ENCODE measurements around the gene CD33.

CD33 gene

GRCh38 chr19:51272183-51272810, 47.4 kb downstream of the CD33 start:
- no peaks in the 10 kb centered on the region for H3K79me2 ChIP-seq (ENCODE audit: low read length)
- H3K36me3 ChIP-seq (replicated peaks; ENCODE audit: insufficient read depth, low read length), result no peaks in the 10 kb centered on the region
- H4K20me1 ChIP-seq (ENCODE audit: insufficient read depth, low read length), result no peaks in the 10 kb centered on the region
- DNase-seq, result no peak
- H3K9me2 ChIP-seq (replicated peaks; ENCODE audit: insufficient read depth, low read length), result no peaks in the 10 kb centered on the region
- H3K4me1 ChIP-seq (ENCODE audit: low read length), result no peaks in the 10 kb centered on the region
- no peaks in the 10 kb centered on the region for H3K27me3 ChIP-seq (replicated peaks; ENCODE audit: insufficient read depth, low read length)
- H3K9me3 ChIP-seq (replicated peaks; ENCODE audit: insufficient read depth, low read length), result no peaks in the 10 kb centered on the region
- no peak for TF ChIP-seq EZH2 (optimal IDR thresholded peaks at IDR 0.05; ENCODE audit: low read depth, low read length)
- TF ChIP-seq EZH2phosphoT487 (IDR thresholded peaks at IDR 0.05; ENCODE audit: low read length), result no peak
- TF ChIP-seq CTCF (IDR thresholded peaks at IDR 0.05; ENCODE audit: low read length), result no peak
- no peak overlapping the region for H3K9ac ChIP-seq (ENCODE audit: low read length)
- no peak overlapping the region for H2AFZ ChIP-seq (ENCODE audit: low read length)
- H3K4me2 ChIP-seq (ENCODE audit: low read depth, low read length), result no peak overlapping the region
- H3K4me3 ChIP-seq (ENCODE audit: low read length), result no peak overlapping the region
- H3F3A ChIP-seq (ENCODE audit: insufficient read depth, low read length), result no peaks in the 10 kb centered on the region
- no peak overlapping the region for H3K27ac ChIP-seq (ENCODE audit: low read length)

- no peaks in the 10 kb centered on the region for H3K36me3 ChIP-seq (replicated peaks; ENCODE audit: insufficient read depth, low read length)
Measured at GRCh38 chr19:51274049-51274770, 49.3 kb downstream of the CD33 start.

GRCh38 chr19:51277112-51277511, 52.2 kb downstream of the CD33 start:
- no peak overlapping the region for H3K4me2 ChIP-seq (ENCODE audit: low read depth, low read length)
- H3K9me3 ChIP-seq (replicated peaks; ENCODE audit: insufficient read depth, low read length), result no peaks in the 10 kb centered on the region
- no peaks in the 10 kb centered on the region for H3F3A ChIP-seq (ENCODE audit: insufficient read depth, low read length)
- no peak for DNase-seq
- H3K4me1 ChIP-seq (ENCODE audit: low read length), result no peaks in the 10 kb centered on the region
- H2AFZ ChIP-seq (ENCODE audit: low read length), result no peak overlapping the region
- no peak overlapping the region for H3K27ac ChIP-seq (ENCODE audit: low read length)
- no peak for TF ChIP-seq EZH2 (optimal IDR thresholded peaks at IDR 0.05; ENCODE audit: low read depth, low read length)
- TF ChIP-seq EZH2phosphoT487 (IDR thresholded peaks at IDR 0.05; ENCODE audit: low read length), result no peak
- TF ChIP-seq CTCF (IDR thresholded peaks at IDR 0.05; ENCODE audit: low read length), result no peak
- no peaks in the 10 kb centered on the region for H3K36me3 ChIP-seq (replicated peaks; ENCODE audit: insufficient read depth, low read length)
- no peak overlapping the region for H3K9ac ChIP-seq (ENCODE audit: low read length)
- H3K4me3 ChIP-seq (ENCODE audit: low read length), result no peak overlapping the region
- H4K20me1 ChIP-seq (ENCODE audit: insufficient read depth, low read length), result no peaks in the 10 kb centered on the region
- H3K9me2 ChIP-seq (replicated peaks; ENCODE audit: insufficient read depth, low read length), result no peaks in the 10 kb centered on the region
- no peaks in the 10 kb centered on the region for H3K79me2 ChIP-seq (ENCODE audit: low read length)
- H3K27me3 ChIP-seq (replicated peaks; ENCODE audit: insufficient read depth, low read length), result no peaks in the 10 kb centered on the region

More at GRCh38 chr19:51274049-51274770, 49.3 kb downstream of the CD33 start:
- H3K9ac ChIP-seq (ENCODE audit: low read length), result no peak overlapping the region
- TF ChIP-seq EZH2 (optimal IDR thresholded peaks at IDR 0.05; ENCODE audit: low read depth, low read length), result no peak
- TF ChIP-seq EZH2phosphoT487 (IDR thresholded peaks at IDR 0.05; ENCODE audit: low read length), result no peak
- TF ChIP-seq CTCF (IDR thresholded peaks at IDR 0.05; ENCODE audit: low read length), result no peak
- no peaks in the 10 kb centered on the region for H3K79me2 ChIP-seq (ENCODE audit: low read length)
- no peaks in the 10 kb centered on the region for H3K9me3 ChIP-seq (replicated peaks; ENCODE audit: insufficient read depth, low read length)
- no peak overlapping the region for H3K4me3 ChIP-seq (ENCODE audit: low read length)
- H3K4me1 ChIP-seq (ENCODE audit: low read length), result no peaks in the 10 kb centered on the region
- no peak for DNase-seq
- H3K4me2 ChIP-seq (ENCODE audit: low read depth, low read length), result no peak overlapping the region
- no peaks in the 10 kb centered on the region for H4K20me1 ChIP-seq (ENCODE audit: insufficient read depth, low read length)
- no peak overlapping the region for H3K27ac ChIP-seq (ENCODE audit: low read length)
- no peak overlapping the region for H2AFZ ChIP-seq (ENCODE audit: low read length)
- no peaks in the 10 kb centered on the region for H3K27me3 ChIP-seq (replicated peaks; ENCODE audit: insufficient read depth, low read length)
- H3K9me2 ChIP-seq (replicated peaks; ENCODE audit: insufficient read depth, low read length), result no peaks in the 10 kb centered on the region
- H3F3A ChIP-seq (ENCODE audit: insufficient read depth, low read length), result no peaks in the 10 kb centered on the region

Measured in MM.1S (cell line).